Stimulated activated naive CD8-positive, alpha-beta T cell treated with anti-CD3 and anti-CD28 coated beads, Interleukin-15, amount 100 ng/mL, for 72 hours (primary cell): ENCODE results near the gene ERP44.
"Not testable (repeated sequence)": the region's sequence is repeated elsewhere in the genome, so short reads cannot be mapped to it uniquely, and the experiment has no call there.

Source experiments
- ATAC-seq: fragments of 150-1000 bp; cut with Tn5 transposase; 2 replicates; pipeline ENCODE4 v1.10.0; 2021; ENCODE audit warnings: mild to moderate bottlenecking, moderate library complexity
- DNase-seq, 2 donors: peaks; one replicate each; pipeline ENCODE4 v3.0.0; 2021 to 2022
- H3K27ac Mint-ChIP-seq, 2 donors: one replicate each; pipeline ENCODE4 v1.8.0; 2022; ENCODE audit warnings: mild to moderate bottlenecking in 2 of 2, mixed read lengths in 2 of 2, moderate library complexity in 2 of 2
- H3K27me3 Mint-ChIP-seq: one replicate; pipeline ENCODE4 v1.8.0; 2022; ENCODE audit warnings: mixed read lengths
- H3K4me1 Mint-ChIP-seq: one replicate; pipeline ENCODE4 v1.8.0; 2022; ENCODE audit warnings: mild to moderate bottlenecking, mixed read lengths
- H3K4me3 Mint-ChIP-seq, 2 donors: one replicate each; pipeline ENCODE4 v1.8.0; 2022; ENCODE audit warnings: mild to moderate bottlenecking in 2 of 2, mixed read lengths in 2 of 2, moderate library complexity in 1 of 2
- H3K9me3 Mint-ChIP-seq, 2 donors: one replicate each; pipeline ENCODE4 v1.8.0; 2022; ENCODE audit warnings: mixed read lengths in 2 of 2

The ERP44 gene

GRCh38 chr9:100087218-100087617 is 11.6 kb downstream of the ERP44 start:
- no peak overlapping the region for H3K4me3 Mint-ChIP-seq
- H3K9me3 Mint-ChIP-seq: no peaks in the 10 kb centered on the region
- H3K27ac Mint-ChIP-seq: no peak overlapping the region
- peaks cover 71% of the 10 kb centered on the region for H3K4me1 Mint-ChIP-seq
- ATAC-seq (no peak), DNase-seq (no peak)
- no peaks in the 10 kb centered on the region for H3K27me3 Mint-ChIP-seq

GRCh38 chr9:100086097-100086635 is 12.6 kb downstream of the ERP44 start:
- ATAC-seq (no peak), DNase-seq (no peak)
- peaks cover 64% of the 10 kb centered on the region for H3K4me1 Mint-ChIP-seq
- H3K9me3 Mint-ChIP-seq: no peaks in the 10 kb centered on the region
- H3K27ac Mint-ChIP-seq: no peak overlapping the region
- no peaks in the 10 kb centered on the region for H3K27me3 Mint-ChIP-seq
- no peak overlapping the region for H3K4me3 Mint-ChIP-seq

GRCh38 chr9:100084734-100085133 is 14.1 kb downstream of the ERP44 start:
- peaks cover 60% of the 10 kb centered on the region for H3K4me1 Mint-ChIP-seq

GRCh38 chr9:100084128-100084453 is 14.7 kb downstream of the ERP44 start:
- Mint-ChIP-seq H3K27ac (peak overlapping the region in 1 of 2 donors; percentile 75), H3K27me3 (no peaks in the 10 kb centered on the region), H3K4me1 (peaks cover 61% of the 10 kb centered on the region), H3K9me3 (no peaks in the 10 kb centered on the region), H3K4me3 (no peak overlapping the region)
- ATAC-seq: no peak
- no peak for DNase-seq

More at GRCh38 chr9:100084734-100085133, 14.1 kb downstream of the ERP44 start:
- DNase-seq (no peak), ATAC-seq (peak; percentile 96)
- no peaks in the 10 kb centered on the region for H3K9me3 Mint-ChIP-seq
- peak overlapping the region; percentile 16 to 72 for H3K27ac Mint-ChIP-seq
- H3K4me3 Mint-ChIP-seq: peak overlapping the region in 1 of 2 donors; percentile 62
- no peaks in the 10 kb centered on the region for H3K27me3 Mint-ChIP-seq

GRCh38 chr9:100083448-100084127 is 15.2 kb downstream of the ERP44 start:
- no peaks in the 10 kb centered on the region for H3K9me3 Mint-ChIP-seq
- H3K4me3 Mint-ChIP-seq: peak overlapping the region; percentile 8 to 69
- H3K27me3 Mint-ChIP-seq: no peaks in the 10 kb centered on the region
- H3K4me1 Mint-ChIP-seq: peaks cover 65% of the 10 kb centered on the region
- H3K27ac Mint-ChIP-seq: peak overlapping the region in 1 of 2 donors; percentile 75
- peak in 1 of 2 donors; percentile 10 for DNase-seq
- peak; percentile 73 for ATAC-seq

GRCh38 chr9:100082782-100083181 is 16.0 kb downstream of the ERP44 start:
- peak overlapping the region; percentile 10 to 37 for H3K4me3 Mint-ChIP-seq

GRCh38 chr9:100076256-100076655 is 22.5 kb downstream of the ERP44 start:
- not testable (repeated sequence) for H3K27me3 Mint-ChIP-seq, H3K9me3 Mint-ChIP-seq, H3K4me1 Mint-ChIP-seq, ATAC-seq, H3K27ac Mint-ChIP-seq, DNase-seq, H3K4me3 Mint-ChIP-seq

More at GRCh38 chr9:100082782-100083181, 16.0 kb downstream of the ERP44 start:
- no peak overlapping the region for H3K27ac Mint-ChIP-seq
- no peak for DNase-seq
- ATAC-seq: no peak
- no peaks in the 10 kb centered on the region for H3K27me3 Mint-ChIP-seq
- no peaks in the 10 kb centered on the region for H3K9me3 Mint-ChIP-seq
- peaks cover 56% of the 10 kb centered on the region for H3K4me1 Mint-ChIP-seq

- Mint-ChIP-seq H3K4me3 (no peak overlapping the region), H3K4me1 (peaks cover 19% of the 10 kb centered on the region), H3K27ac (no peak overlapping the region), H3K27me3 (no peaks in the 10 kb centered on the region), H3K9me3 (no peaks in the 10 kb centered on the region)
- DNase-seq: no peak
- no peak for ATAC-seq
Observed at GRCh38 chr9:100074989-100075388, 23.8 kb downstream of the ERP44 start.

GRCh38 chr9:100074093-100074492 is 24.7 kb downstream of the ERP44 start:
- Mint-ChIP-seq H3K27me3 (no peaks in the 10 kb centered on the region), H3K9me3 (no peaks in the 10 kb centered on the region), H3K27ac (no peak overlapping the region), H3K4me1 (peaks cover 21% of the 10 kb centered on the region), H3K4me3 (no peak overlapping the region)
- ATAC-seq: no peak
- no peak for DNase-seq

- Mint-ChIP-seq H3K4me1 (peaks cover 16% of the 10 kb centered on the region), H3K27ac (no peak overlapping the region), H3K9me3 (no peaks in the 10 kb centered on the region), H3K4me3 (no peak overlapping the region), H3K27me3 (no peaks in the 10 kb centered on the region)
- no peak for ATAC-seq
- no peak for DNase-seq
Observed at GRCh38 chr9:100072805-100073204, 26.0 kb downstream of the ERP44 start.

- DNase-seq (no peak), ATAC-seq (no peak)
- Mint-ChIP-seq H3K27ac (no peak overlapping the region), H3K9me3 (no peaks in the 10 kb centered on the region), H3K4me3 (no peak overlapping the region), H3K4me1 (peaks cover 27% of the 10 kb centered on the region), H3K27me3 (no peaks in the 10 kb centered on the region)
Observed at GRCh38 chr9:100071271-100071670, 27.5 kb downstream of the ERP44 start.

GRCh38 chr9:100070104-100071041 is 28.4 kb downstream of the ERP44 start:
- Mint-ChIP-seq H3K9me3 (no peaks in the 10 kb centered on the region), H3K27ac (no peak overlapping the region), H3K4me3 (no peak overlapping the region), H3K27me3 (no peaks in the 10 kb centered on the region), H3K4me1 (peaks cover 28% of the 10 kb centered on the region)
- no peak for DNase-seq
- no peak for ATAC-seq

GRCh38 chr9:100069068-100069467 is 29.7 kb downstream of the ERP44 start:
- not testable (repeated sequence) for H3K27ac Mint-ChIP-seq, H3K9me3 Mint-ChIP-seq, DNase-seq, H3K4me3 Mint-ChIP-seq, H3K27me3 Mint-ChIP-seq, ATAC-seq
- peaks cover 28% of the 10 kb centered on the region for H3K4me1 Mint-ChIP-seq

GRCh38 chr9:100067990-100068389 is 30.8 kb downstream of the ERP44 start:
- H3K27ac Mint-ChIP-seq, H3K9me3 Mint-ChIP-seq, H3K4me3 Mint-ChIP-seq, ATAC-seq, H3K27me3 Mint-ChIP-seq, DNase-seq: not testable (repeated sequence)
- H3K4me1 Mint-ChIP-seq: peaks cover 28% of the 10 kb centered on the region

- DNase-seq: no peak
- peaks cover 28% of the 10 kb centered on the region for H3K4me1 Mint-ChIP-seq
- H3K4me3 Mint-ChIP-seq: no peak overlapping the region
- H3K27ac Mint-ChIP-seq: no peak overlapping the region
- H3K9me3 Mint-ChIP-seq: no peaks in the 10 kb centered on the region
- no peaks in the 10 kb centered on the region for H3K27me3 Mint-ChIP-seq
- ATAC-seq: no peak
Observed at GRCh38 chr9:100066539-100066938, 32.3 kb downstream of the ERP44 start.
